ENCODE data around the gene MRPL41.
"Not testable (repeated sequence)": the region's sequence is repeated elsewhere in the genome, so short reads cannot be mapped to it uniquely, and the experiment has no call there.

The MRPL41 gene

GRCh38 chr9:137579259-137579604 lies 27.6 kb downstream of the MRPL41 start:
- DNase-seq (ENCODE audit: extremely low spot score, insufficient read length, low read depth) (no peak), FAIRE-seq (no peak)

DNA sequence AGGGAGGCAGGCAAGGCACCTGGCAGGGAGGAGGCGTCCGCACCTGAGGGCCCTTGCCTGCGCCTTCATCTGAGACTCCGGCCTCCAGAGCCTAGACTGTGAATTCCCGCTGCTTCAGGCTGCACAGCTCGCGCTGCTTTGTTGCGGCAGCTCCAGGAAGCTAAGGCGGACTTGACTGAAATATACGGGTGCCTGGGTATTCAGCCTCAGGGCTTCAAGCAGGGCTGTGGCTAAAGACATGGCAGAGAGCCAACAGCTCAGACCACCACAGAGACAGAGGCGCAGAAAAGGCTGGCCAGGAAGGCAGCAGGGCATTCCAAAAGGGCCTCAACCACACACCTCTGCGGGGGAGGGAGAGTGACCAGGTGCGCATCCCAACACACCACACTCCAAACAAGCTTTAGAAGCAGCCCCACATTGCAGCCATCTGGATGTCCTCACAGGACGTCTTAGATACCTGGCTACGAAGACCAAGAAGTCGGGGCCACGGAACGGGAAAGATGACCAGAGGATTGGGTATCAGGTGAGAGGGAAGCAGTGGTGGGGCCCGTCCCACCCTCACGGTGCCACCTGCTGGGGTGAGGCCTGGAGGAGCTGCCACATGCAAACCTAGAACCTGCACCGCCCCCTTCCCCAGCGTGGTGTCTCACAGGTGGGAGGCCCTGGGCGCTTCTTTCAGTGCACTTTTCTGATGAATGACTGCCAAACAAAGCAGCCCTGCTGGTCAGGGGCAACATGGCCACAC lies 28.7 kb downstream of the MRPL41 start:
- DNase-seq (ENCODE audit: extremely low spot score, insufficient read length, low read depth), result no peak
- no peak for FAIRE-seq

DNA sequence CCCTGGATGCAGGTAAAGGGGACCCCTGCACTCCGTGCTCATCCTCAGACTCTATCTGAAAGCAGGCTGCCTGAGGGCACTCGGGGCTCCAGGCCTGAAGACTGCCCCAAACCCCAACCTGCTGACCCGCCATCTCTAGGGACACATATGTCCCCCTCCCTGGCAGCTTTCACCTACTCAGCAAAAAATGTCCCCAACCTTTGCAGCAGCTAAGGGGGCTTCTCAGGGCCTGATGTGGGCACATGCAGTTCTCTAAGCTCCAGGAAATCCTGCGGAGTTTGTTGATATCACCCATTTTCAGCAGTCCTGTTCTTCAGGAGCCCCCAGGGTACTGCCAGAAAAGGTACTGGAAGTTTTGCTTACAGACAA lies 29.3 kb downstream of the MRPL41 start:
- FAIRE-seq (no peak), DNase-seq (ENCODE audit: extremely low spot score, insufficient read length, low read depth) (no peak)

DNA sequence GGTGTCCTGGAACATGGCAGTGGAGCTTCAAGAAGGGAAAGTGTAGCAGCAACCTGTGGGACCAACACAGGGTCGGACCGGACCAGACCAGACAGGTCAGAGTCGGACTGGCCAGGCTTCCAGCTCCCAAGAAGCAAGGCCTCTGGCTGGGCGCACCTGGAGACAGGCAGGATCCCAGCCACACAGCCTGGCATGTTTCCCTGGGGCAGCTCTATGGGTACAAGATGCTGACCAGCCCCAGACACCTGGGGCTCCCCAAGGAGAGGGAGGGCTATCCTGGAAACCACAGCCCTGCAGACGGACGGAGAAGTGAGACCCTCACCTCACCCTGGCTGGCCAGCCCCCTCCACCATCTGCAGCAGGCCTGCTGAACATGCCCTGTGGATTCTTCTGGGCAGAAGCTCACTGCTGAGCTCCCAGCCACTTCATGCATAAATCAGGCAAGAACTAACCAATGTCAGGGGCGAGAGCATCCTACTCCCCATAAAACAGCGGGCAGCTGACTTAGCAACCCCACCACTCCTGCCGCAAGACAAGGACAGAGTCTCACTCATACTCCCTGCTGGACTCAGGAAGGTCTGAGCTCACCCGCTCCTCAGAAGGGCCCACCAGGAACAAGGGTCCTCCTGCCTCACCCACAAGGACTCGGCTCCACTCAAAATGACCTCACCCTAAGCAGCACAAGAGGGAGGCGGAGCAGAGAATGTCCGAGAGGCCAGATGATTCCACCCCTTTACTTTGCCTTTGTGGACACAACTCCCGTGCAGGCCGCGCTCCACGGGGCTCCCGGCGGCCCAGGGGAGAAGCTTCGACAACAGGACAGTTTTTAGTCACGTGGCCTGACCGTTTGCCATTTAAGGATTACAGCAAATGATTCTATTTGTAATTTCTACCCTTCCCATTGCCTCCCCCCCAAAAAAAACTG lies 29.9 kb downstream of the MRPL41 start:
- DNase-seq (ENCODE audit: extremely low spot score, insufficient read length, low read depth) (no peak), FAIRE-seq (no peak)

- DNase-seq (ENCODE audit: extremely low spot score, insufficient read length, low read depth) (no peak), FAIRE-seq (no peak)
Measured at GRCh38 chr9:137582286-137582860, 30.7 kb downstream of the MRPL41 start.

DNA sequence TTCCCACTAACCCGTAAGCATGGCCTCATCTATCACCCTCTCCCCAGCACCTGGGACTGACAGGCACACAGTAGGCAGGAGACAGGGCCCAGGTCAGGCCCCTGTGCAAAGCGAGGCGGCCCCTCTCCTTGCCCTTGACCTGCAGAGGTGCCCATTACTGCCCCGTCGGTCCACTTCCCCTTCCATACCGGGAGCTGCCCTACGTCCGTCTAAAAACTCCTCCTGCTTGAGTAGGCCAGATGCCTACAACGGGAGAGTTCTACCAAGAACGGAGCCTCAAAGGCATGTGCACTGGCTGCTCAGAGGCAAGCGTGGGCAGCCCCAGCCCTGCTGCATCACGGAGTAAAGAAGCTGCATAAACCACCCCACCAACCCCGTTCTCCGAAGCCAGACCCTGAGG lies 31.7 kb downstream of the MRPL41 start:
- no peak for FAIRE-seq
- no peak for DNase-seq (ENCODE audit: extremely low spot score, insufficient read length, low read depth)

DNA sequence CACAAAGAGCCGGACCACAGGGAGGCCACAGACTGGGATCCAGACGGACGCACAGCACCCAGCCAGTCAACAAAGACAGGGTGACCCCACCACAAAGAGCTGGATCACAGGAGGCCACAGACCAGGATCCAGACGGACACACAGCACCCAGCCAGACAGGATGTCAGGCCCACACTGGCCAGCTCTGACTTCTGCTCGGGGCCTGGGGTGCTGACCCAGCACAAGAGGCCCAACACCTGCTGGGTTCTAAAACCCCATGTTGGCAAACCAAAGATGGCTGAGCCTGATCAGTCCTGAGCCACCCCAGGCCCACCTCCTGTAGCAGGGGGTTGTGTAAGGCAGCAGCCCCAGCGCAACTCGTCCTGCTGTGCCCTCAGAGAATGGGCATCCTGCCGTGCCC lies 32.3 kb downstream of the MRPL41 start:
- FAIRE-seq (no peak), DNase-seq (ENCODE audit: extremely low spot score, insufficient read length, low read depth) (no peak)

DNA sequence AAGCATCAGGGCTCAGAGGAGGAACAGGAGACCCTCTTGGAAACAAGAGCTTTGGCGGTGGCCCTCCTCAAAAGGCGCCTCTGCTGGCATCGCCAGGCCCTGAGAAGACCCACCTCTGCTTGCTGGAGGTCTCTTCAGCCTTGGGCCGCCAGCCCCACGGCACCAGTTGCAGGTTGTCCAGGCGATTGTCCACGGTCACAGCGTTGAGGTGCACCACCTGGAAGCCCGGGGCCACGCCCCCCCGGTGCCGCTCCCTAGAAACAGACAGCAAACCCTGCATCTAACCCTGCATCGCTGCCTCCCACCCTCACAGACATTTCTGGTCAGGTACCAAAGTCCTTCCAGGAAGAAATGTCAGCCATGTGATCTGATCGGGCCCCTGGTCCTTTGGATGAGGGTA lies 35.2 kb downstream of the MRPL41 start:
- FAIRE-seq (no peak), DNase-seq (ENCODE audit: extremely low spot score, insufficient read length, low read depth) (no peak)

DNA sequence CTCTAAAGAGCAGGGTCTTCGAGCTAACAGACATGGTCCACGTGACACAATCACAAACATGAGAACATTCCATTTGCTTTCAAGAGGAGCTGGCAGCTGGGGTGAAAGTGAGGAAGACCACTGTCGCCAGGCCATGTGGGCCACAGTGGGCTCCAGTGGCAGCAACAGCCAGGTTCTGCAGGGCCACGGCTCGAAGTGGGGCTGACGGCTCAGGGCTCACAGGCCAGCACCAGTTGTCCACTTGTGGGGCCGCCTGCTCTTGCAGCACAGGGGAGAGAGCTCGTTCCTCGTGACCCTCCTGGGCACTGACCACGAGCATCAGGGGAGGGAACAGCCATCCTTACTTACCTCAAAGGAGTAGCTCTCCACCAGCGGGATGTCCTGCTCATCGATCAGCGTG lies 36.6 kb downstream of the MRPL41 start:
- FAIRE-seq, result no peak
- no peak for DNase-seq (ENCODE audit: extremely low spot score, insufficient read length, low read depth)

DNA sequence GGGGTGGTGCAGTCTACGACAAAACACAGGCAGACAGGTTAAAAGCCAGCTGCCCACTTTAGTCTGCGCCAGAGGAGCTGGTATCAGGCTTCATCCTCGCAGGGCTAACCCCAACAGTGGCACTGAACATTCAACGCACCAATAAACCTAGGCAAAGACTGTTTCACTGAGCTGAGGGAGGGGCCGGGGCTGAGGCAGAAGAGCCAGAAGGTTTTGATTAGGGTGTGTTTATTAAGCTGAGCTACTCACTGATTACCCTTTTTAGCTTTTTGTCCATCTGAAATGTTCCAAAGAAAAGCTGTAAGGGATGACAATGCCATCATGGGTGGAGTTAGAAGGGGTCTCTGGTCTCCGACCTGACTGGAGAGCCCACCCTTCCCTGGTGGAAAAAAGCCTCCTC lies 37.2 kb downstream of the MRPL41 start:
- no peak for FAIRE-seq
- DNase-seq (ENCODE audit: extremely low spot score, insufficient read length, low read depth), result no peak

GRCh38 chr9:137589441-137590122 lies 37.9 kb downstream of the MRPL41 start:
- DNase-seq (ENCODE audit: extremely low spot score, insufficient read length, low read depth) (no peak), FAIRE-seq (no peak)

DNA sequence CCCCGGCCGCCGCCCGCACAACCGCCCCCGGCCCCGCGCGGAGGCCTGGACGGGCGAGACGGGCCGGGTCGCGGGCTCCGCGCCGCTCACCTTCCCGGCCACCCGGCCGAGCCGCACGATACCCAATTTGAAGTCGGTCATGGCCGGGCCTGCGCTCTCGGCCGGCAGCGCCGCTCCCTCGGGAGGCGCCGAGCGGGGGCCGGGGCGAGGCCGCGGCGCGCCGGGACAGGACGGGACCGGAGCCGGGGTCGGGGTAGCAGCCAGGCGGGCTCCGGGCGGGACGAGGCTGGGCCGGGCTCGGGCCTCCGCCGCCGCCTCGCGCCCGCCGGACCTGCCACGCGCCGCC lies 38.4 kb downstream of the MRPL41 start:
- FAIRE-seq (no peak), DNase-seq (ENCODE audit: extremely low spot score, insufficient read length, low read depth) (no peak)

GRCh38 chr9:137590469-137591383 lies 39.0 kb downstream of the MRPL41 start, which contains the start of gene ZMYND19:
ZMYND19 (minus strand) TSS chr9:137590512; CDS start chr9:137590263, 249 bp downstream.
- FAIRE-seq, result peak; percentile 93

DNA sequence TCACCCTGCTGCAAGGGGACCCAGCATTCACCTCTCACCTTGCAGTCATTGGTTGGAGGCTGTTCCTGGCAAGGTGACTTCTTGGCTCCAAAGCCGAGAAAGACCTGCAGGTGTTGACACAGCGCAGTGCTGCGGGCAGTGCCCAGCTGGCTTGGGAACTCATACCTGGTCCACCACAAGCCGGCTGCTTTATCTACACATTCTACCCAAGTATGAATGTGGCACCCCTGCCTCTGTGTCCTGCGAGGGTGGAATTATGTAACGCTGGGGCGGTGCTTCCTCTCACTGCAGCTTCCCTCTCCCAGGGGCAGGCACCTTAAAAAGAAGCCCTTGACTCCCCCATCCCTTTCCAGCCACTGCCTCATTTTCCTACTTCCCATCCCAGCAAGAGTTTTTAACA lies 41.1 kb downstream of the MRPL41 start:
- DNase-seq (ENCODE audit: extremely low spot score, insufficient read length, low read depth) (no peak), FAIRE-seq (no peak)

More at GRCh38 chr9:137590469-137591383, 39.0 kb downstream of the MRPL41 start, which contains the start of gene ZMYND19:
- DNase-seq (ENCODE audit: extremely low spot score, insufficient read length, low read depth), result peak; percentile 98

GRCh38 chr9:137593176-137593575 lies 41.5 kb downstream of the MRPL41 start:
- FAIRE-seq, result no peak
- no peak for DNase-seq (ENCODE audit: extremely low spot score, insufficient read length, low read depth)

GRCh38 chr9:137596577-137596976 lies 44.9 kb downstream of the MRPL41 start:
- not testable (repeated sequence) for DNase-seq (ENCODE audit: extremely low spot score, insufficient read length, low read depth); FAIRE-seq

DNA sequence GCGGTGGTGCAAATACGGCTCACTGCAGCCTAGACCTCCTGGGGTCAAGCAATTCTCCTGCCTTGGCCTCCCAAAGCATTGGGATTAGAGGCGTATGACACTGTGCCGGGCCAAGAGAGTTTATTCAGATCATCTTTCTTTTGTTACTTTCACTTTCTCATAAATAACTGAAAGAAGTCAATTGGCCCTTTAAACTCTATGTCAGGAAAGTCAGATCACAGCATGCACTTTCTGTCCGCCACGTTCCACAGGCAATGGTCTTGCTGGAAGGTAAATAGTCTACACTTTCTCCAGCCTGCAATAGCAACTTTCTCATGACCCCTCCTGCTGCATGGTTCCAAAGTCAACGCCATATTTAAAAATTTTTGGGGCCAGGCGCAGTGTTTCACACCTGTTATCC lies 47.3 kb downstream of the MRPL41 start:
- DNase-seq (ENCODE audit: extremely low spot score, insufficient read length, low read depth), result no peak
- no peak for FAIRE-seq

Measured in GM18507 (cell line).